Thyroid gland (tissue), 4 donors: ENCODE data around the gene FOXRED1. TPM values are rescaled to one million over a fixed set of nuclear protein-coding genes. Genes with fewer than 3 reads are reported as not detected.

ENCODE experiments used
- DNase-seq, 2 donors: peaks; one replicate each; pipeline ENCODE4 v3.0.0-alpha.2; 2019
- H3K27ac ChIP-seq, 3 donors: fragments of 200-600 bp; sonication (generic); 1 replicate in 2 of 3; 2 replicates in 1 of 3; pipeline ENCODE4 v1.5.1; 2016 to 2019; ENCODE audit warnings: mild to moderate bottlenecking in 1 of 3, moderate library complexity in 1 of 3
- H3K27me3 ChIP-seq: fragments of 200-600 bp; sonication (generic); one replicate; pipeline ENCODE4 v1.5.1; 2019
- H3K36me3 ChIP-seq, 2 donors: fragments of 200-600 bp; sonication (generic); one replicate each; pipeline ENCODE4 v1.5.1; 2016 to 2019
- H3K4me1 ChIP-seq, 2 donors: fragments of 200-600 bp; sonication (generic); one replicate each; pipeline ENCODE4 v1.5.1; 2017 to 2019
- H3K4me3 ChIP-seq, 3 donors: fragments of 200-600 bp; sonication (generic); replicated peaks in 1 of 3; 1 replicate in 2 of 3; 2 replicates in 1 of 3; pipeline ENCODE4 v1.5.1; 2016; ENCODE audit warnings: mild to moderate bottlenecking in 1 of 3
- H3K9me3 ChIP-seq: fragments of 200-600 bp; sonication (generic); one replicate; pipeline ENCODE4 v1.5.1; 2017
- POLR2A ChIP-seq, 2 donors: fragments of 450-650 bp; IDR thresholded peaks; one replicate each; pipeline ENCODE4 v1.6.1; 2017; ENCODE audit warnings: antibody characterized with exemption in 2 of 2, mild to moderate bottlenecking in 2 of 2, moderate library complexity in 1 of 2
- WGBS, 2 donors: methylation state at CpG; one replicate each; pipeline ENCODE4 v1.1.5; 2017; 5-methylcytosine and 5-hydroxymethylcytosine counted together
- intact Hi-C: fragments of 100-400 bp; cut with DNase I; formaldehyde crosslinking; loops from one replicate; pipeline ENCODE4 v1.15.1; 2023
- total RNA-seq, 4 donors: library from RNA; depleted of rRNA; stranded (reverse); fragments of >200 nt; gene quantifications; one replicate each; pipeline ENCODE4 v1.2.3, GENCODE V29; 2016
- TF ChIP-seq, protein P1 (sequence below), 6 experiments: fragments of 200-600 bp in 3 of 6; fragments of 450-650 bp in 3 of 6; sonication (generic) in 3 of 6; IDR thresholded peaks; one replicate each; pipeline ENCODE4 v1.5.1; 2016 to 2019; ENCODE audit warnings: antibody characterized with exemption in 6 of 6, mild to moderate bottlenecking in 2 of 6, inconsistent platforms in 1 of 6, moderate library complexity in 1 of 6

The FOXRED1 gene
- total RNA-seq, 4 donors from 2014 or later = 13.3 to 25.8 (median 20.2) TPM

DNA sequence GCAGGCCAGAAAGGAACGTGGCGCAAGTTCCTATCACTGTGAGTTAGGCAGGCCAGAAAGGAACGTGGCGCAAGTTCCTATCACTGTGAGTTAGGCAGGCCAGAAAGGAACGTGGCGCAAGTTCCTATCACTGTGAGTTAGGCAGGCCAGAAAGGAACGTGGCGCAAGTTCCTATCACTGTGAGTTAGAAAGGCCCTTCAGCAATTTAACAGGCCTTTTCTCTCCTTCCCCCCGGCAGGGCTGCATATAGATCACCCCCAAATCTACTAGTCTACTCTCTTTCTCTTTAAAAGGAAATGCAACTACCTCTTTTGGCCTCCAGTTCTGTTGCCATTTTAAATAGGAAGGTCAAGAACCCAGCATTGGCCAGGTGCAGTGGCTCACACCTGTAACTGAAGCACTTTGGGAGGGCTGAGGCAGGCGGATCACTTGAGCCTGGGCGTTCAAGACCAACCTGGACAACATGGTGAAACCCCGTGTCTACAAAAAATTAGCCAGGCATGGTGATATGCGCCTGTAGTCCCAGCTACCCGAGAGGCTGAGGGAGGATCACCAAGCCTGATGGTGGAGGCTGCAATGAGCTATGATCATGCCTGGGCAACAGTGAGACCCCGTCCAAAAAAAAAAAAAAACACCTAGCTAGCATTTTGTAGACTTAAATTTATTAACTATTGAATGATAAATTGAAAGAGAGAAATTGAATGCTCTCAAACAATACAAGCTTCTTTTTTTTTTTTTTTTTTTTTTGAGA is 42.4 kb upstream of the FOXRED1 start:
- H3K9me3 ChIP-seq = no peaks in the 10 kb centered on the region
- no peaks in the 10 kb centered on the region for H3K27me3 ChIP-seq
- H3K4me1 ChIP-seq = peaks cover 0 to 2% of the 10 kb centered on the region in 2 donors
- intact Hi-C loops = no loop called here
- no peak for DNase-seq
- H3K27ac ChIP-seq = no peak overlapping the region
- TF ChIP-seq POLR2A (IDR thresholded peaks at IDR 0.05) = no peak
- TF ChIP-seq, protein P1, sequence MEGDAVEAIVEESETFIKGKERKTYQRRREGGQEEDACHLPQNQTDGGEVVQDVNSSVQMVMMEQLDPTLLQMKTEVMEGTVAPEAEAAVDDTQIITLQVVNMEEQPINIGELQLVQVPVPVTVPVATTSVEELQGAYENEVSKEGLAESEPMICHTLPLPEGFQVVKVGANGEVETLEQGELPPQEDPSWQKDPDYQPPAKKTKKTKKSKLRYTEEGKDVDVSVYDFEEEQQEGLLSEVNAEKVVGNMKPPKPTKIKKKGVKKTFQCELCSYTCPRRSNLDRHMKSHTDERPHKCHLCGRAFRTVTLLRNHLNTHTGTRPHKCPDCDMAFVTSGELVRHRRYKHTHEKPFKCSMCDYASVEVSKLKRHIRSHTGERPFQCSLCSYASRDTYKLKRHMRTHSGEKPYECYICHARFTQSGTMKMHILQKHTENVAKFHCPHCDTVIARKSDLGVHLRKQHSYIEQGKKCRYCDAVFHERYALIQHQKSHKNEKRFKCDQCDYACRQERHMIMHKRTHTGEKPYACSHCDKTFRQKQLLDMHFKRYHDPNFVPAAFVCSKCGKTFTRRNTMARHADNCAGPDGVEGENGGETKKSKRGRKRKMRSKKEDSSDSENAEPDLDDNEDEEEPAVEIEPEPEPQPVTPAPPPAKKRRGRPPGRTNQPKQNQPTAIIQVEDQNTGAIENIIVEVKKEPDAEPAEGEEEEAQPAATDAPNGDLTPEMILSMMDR (IDR thresholded peaks at IDR 0.05) = no peak
- 96 to 97% methylated on average over 9 to 11 of the region's 15 CpGs for WGBS, 2 donors
- no peaks in the 10 kb centered on the region for H3K36me3 ChIP-seq
- no peak overlapping the region for H3K4me3 ChIP-seq

DNA sequence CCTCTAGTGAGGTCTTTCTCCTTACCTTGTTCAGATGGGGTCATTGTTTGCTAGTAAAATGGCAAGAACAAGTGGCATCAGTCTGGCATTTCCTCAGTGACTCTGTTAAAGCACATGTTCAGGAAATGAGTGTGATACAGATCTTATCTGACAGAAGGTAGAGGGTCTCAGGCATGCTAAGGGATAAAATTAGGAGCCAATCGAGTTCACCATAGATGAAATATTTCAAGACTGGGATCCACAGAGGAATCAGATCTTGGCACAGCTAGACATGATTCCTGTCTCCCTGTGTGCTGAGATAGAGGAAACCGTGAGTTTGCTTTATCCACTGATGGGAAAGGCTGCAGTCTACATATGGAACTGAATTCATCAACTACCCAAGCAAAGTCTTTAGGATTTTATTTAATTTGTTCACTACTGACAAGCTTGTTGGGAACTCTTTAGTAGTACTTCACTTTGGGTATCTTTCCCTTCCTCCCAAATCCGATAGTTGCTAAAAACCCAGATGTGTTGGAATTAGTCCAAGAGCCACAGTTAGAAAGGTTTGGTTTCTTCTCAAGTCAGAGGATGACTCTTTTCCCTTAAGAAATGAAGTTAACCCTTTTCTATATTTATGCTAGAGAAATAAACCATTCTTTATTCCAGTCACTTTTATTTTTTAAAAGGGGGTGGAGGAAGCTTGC is 39.0 kb upstream of the FOXRED1 start:
- H3K9me3 ChIP-seq = no peaks in the 10 kb centered on the region
- H3K27ac ChIP-seq = no peak overlapping the region
- 75 to 80% methylated on average over 3 of the region's 3 CpGs for WGBS, 2 donors
- no peak overlapping the region for H3K4me3 ChIP-seq
- no peak for DNase-seq
- TF ChIP-seq, protein P1 (IDR thresholded peaks at IDR 0.05) = no peak
- no peak for TF ChIP-seq POLR2A (IDR thresholded peaks at IDR 0.05)
- intact Hi-C loops = no loop called here
- H3K4me1 ChIP-seq = peaks cover 0 to 10% of the 10 kb centered on the region in 2 donors
- no peaks in the 10 kb centered on the region for H3K36me3 ChIP-seq
- no peaks in the 10 kb centered on the region for H3K27me3 ChIP-seq

DNA sequence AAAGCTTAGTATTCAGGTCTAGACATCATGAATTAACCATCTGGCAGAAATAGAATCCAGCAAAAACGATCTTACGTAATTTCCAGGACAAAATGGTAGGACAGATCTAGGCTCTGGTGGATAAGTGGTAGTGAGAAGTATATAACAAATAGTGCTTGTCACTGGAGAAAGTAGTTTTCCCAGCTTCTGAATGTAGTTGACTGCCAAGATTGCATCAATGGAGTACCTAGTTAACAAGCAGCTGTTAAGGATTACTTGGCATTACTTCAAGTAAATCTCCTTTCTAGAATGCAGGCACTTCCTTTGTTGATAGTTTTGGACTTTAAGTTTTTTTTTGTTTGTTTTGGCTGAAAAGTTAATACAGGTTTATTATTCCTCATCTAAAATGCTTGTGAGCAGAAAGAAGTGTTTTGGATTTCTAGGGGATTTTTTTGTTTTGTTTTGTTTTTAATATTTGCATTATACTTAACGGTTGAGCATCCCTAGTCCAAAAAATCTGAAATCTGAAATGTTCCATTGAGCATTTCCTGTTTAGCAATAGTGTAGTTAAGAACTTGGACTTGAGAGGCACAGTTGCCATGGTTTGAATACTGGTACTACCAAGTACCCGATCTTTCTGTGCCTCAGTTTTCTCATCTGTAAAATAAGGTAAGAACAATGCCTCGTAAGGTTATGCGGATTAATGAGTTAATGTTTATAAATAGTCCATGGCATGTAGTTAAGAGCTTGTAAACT is 37.1 kb upstream of the FOXRED1 start:
- H3K4me1 ChIP-seq = peaks cover 0 to 10% of the 10 kb centered on the region in 2 donors
- WGBS, 2 donors = 52 to 53% methylated on average over 6 of the region's 6 CpGs
- TF ChIP-seq, protein P1 (IDR thresholded peaks at IDR 0.05) = no peak
- no peaks in the 10 kb centered on the region for H3K9me3 ChIP-seq
- peaks cover 0 to 3% of the 10 kb centered on the region in 2 donors for H3K36me3 ChIP-seq
- intact Hi-C loops = no loop called here
- no peak overlapping the region for H3K27ac ChIP-seq
- no peak for DNase-seq
- H3K4me3 ChIP-seq = no peak overlapping the region
- H3K27me3 ChIP-seq = no peaks in the 10 kb centered on the region

DNA sequence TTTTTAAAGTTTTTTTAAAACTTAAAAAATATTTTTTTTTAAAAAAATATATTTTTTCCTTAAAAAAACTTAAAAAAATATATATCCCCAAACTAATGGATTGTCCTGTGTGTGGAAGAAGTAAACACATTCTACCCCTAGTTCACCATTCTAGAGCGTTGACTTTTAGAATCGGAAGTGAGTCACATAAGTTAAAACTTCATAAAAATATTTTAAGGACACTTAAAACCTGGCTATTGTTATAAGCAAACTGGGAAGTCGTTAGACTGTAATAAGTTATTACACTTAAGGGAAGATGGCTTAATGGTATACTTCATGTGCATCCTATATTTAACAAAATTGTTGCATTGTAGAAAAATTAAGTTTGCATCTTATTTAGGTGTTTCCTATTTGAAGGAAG is 36.3 kb upstream of the FOXRED1 start:
- TF ChIP-seq, protein P1 (IDR thresholded peaks at IDR 0.05) = no peak
- TF ChIP-seq POLR2A (IDR thresholded peaks at IDR 0.05) = no peak
- Histone ChIP-seq H3K4me3 (no peak overlapping the region), H3K9me3 (no peaks in the 10 kb centered on the region), H3K4me1 (peaks cover 0 to 10% of the 10 kb centered on the region in 2 donors), H3K27me3 (no peaks in the 10 kb centered on the region), H3K36me3 (peaks cover 0 to 3% of the 10 kb centered on the region in 2 donors), H3K27ac (no peak overlapping the region)
- 88 to 92% methylated on average over 3 of the region's 3 CpGs for WGBS, 2 donors
- intact Hi-C loops = no loop called here
- DNase-seq = no peak
